K562 (cell line): ENCODE results near the gene TAGLN3. TPM values are rescaled to one million over a fixed set of nuclear protein-coding genes. Genes with fewer than 3 reads are reported as not detected.

Experiments
- ATAC-seq: fragments of 200-7000 bp; cut with Tn5 transposase; 3 replicates; pipeline ENCODE4 v1.9.1; 2020; ENCODE audit warnings: moderate library complexity
- BruUV-seq: library from RNA; stranded (reverse); fragments of 400-500 nt; replicated peaks from 2 replicates; lab custom pipeline; 2021; lab: Mats Ljungman, UMichigan
- CTCF ChIA-PET: fragments of 300-600 bp; formaldehyde crosslinking; extraction: SDS; loops from one replicate; lab custom pipeline; 2021; ENCODE audit warnings: low intra/inter-chr PET ratio; lab: Yijun Ruan, JAX
- POLR2A ChIA-PET: fragments of 300-600, 350-650 bp; sonication (Branson Sonifier 250); formaldehyde crosslinking; extraction: SDS; loops from one replicate; lab custom pipeline; 2021; ENCODE audit warnings: antibody characterized with exemption, inconsistent platforms; lab: Yijun Ruan, JAX
- DNase-seq, 4 experiments: peaks; one replicate each; pipeline versions ENCODE4 v3.0.0 to v3.0.0-alpha.2; 2011 to 2018; ENCODE audit warnings: low spot score in 3 of 4, mixed read lengths in 3 of 4; ENCODE audit errors: extremely low read depth in 1 of 4
- FAIRE-seq: peaks from 2 replicates; lab custom pipeline; 2011; peaks lifted over from hg19 to GRCh38; lab: Jason Lieb, UNC
- H2AFZ ChIP-seq: 2 replicates; pipeline ENCODE4 v1.6.0; 2011; ENCODE audit warnings: low read depth, low read length, control low read depth, inconsistent platforms
- H3K27ac ChIP-seq: fragments of 200-600 bp; 3 replicates; pipeline ENCODE4 v1.8.0; 2011; ENCODE audit warnings: low read depth, mild to moderate bottlenecking, control low read depth, inconsistent platforms, low read length, moderate library complexity, mixed read lengths; ENCODE audit errors: extremely low read depth
- H3K27me3 ChIP-seq, 2 experiments: fragments of 300-600 bp in 1 of 2; 2 replicates in 1 of 2; 3 replicates in 1 of 2; pipeline versions ENCODE4 v1.6.0 to v1.8.0; 2011; ENCODE audit warnings: inconsistent platforms in 2 of 2, low read length in 2 of 2, mild to moderate bottlenecking in 1 of 2, mixed read lengths in 1 of 2, moderate library complexity in 1 of 2; ENCODE audit not compliant: control insufficient read depth in 2 of 2, insufficient read depth in 2 of 2
- H3K36me3 ChIP-seq: fragments of 300-600 bp; 3 replicates; pipeline ENCODE4 v1.8.0; 2011; ENCODE audit warnings: mild to moderate bottlenecking, low read length, inconsistent platforms; ENCODE audit not compliant: control insufficient read depth, insufficient read depth
- H3K4me1 ChIP-seq, 2 experiments: fragments of 200-600 bp in 1 of 2; replicated peaks in 1 of 2; 2 replicates in 1 of 2; 3 replicates in 1 of 2; pipeline versions ENCODE4 v1.5.1 to v1.8.0; 2011; ENCODE audit warnings: inconsistent platforms in 2 of 2, low read length in 2 of 2, mild to moderate bottlenecking in 1 of 2, mixed read lengths in 1 of 2, moderate library complexity in 1 of 2; ENCODE audit not compliant: control insufficient read depth in 2 of 2, insufficient read depth in 2 of 2
- H3K4me2 ChIP-seq: 2 replicates; pipeline ENCODE4 v1.6.1; 2011; ENCODE audit warnings: low read length, control low read depth, inconsistent platforms, mixed read lengths; ENCODE audit not compliant: insufficient read depth
- H3K4me3 ChIP-seq: fragments of 200-600 bp; sonication (generic), shearing (Covaris generic); 2 replicates; pipeline ENCODE4 v1.5.1; 2016; ENCODE audit warnings: control low read depth, inconsistent platforms
- H3K79me2 ChIP-seq: fragments of 200-600 bp; 3 replicates; pipeline ENCODE4 v1.8.0; 2011; ENCODE audit warnings: low read length, inconsistent platforms; ENCODE audit not compliant: control insufficient read depth, insufficient read depth
- H3K9ac ChIP-seq, 2 experiments: 2 replicates each; pipeline versions ENCODE4 v1.6.0 to v1.6.1; 2011; ENCODE audit warnings: low read depth in 2 of 2, low read length in 2 of 2, control low read depth in 1 of 2, inconsistent platforms in 1 of 2, mild to moderate bottlenecking in 1 of 2, mixed read lengths in 1 of 2; ENCODE audit not compliant: insufficient read depth in 1 of 2
- H3K9me1 ChIP-seq: one replicate; pipeline ENCODE4 v1.6.0; 2011; ENCODE audit warnings: inconsistent platforms, mild to moderate bottlenecking, low read length, moderate library complexity; ENCODE audit not compliant: control insufficient read depth, insufficient read depth
- H3K9me3 ChIP-seq: replicated peaks from 2 replicates; pipeline ENCODE4 v1.5.1; 2011; ENCODE audit warnings: low read depth, low read length, inconsistent platforms; ENCODE audit not compliant: control insufficient read depth, insufficient read depth
- H4K20me1 ChIP-seq: replicated peaks from 2 replicates; pipeline ENCODE4 v1.6.1; 2011; ENCODE audit warnings: low read length, inconsistent platforms, mixed read lengths; ENCODE audit not compliant: control insufficient read depth, insufficient read depth
- CBX8 ChIP-seq: fragments of 200-600 bp; sonication (generic); IDR thresholded peaks from 2 replicates; pipeline ENCODE4 v1.6.1; 2012; ENCODE audit warnings: borderline replicate concordance, mixed run types, low read depth, mild to moderate bottlenecking, moderate library complexity, mixed read lengths, low read length, control low read depth, inconsistent platforms; ENCODE audit not compliant: poor library complexity, severe bottlenecking; ENCODE audit errors: extremely low read depth
- CEBPZ ChIP-seq: fragments of 150-350 bp; IDR thresholded peaks from 2 replicates; pipeline ENCODE4 v1.6.1; 2014; ENCODE audit warnings: low read depth, mild to moderate bottlenecking, low read length, borderline replicate concordance
- ELF2 ChIP-seq: fragments of 250-450 bp; sonication (Bioruptor Pico); IDR thresholded peaks from 2 replicates; pipeline ENCODE4 v1.5.0; 2021; ENCODE audit warnings: mild to moderate bottlenecking
- NEUROD1 ChIP-seq: fragments of 150-350 bp; IDR thresholded peaks from 2 replicates; pipeline ENCODE4 v1.6.1; 2014; ENCODE audit warnings: borderline replicate concordance, low read length, low read depth; ENCODE audit not compliant: partially characterized antibody
- NONO ChIP-seq, 2 experiments: fragments of 200-400 bp in 1 of 2; fragments of 450-650 bp in 1 of 2; formaldehyde crosslinking in 1 of 2; IDR thresholded peaks; 2 replicates each; pipeline ENCODE4 v1.6.1; 2017; ENCODE audit warnings: low read depth in 2 of 2, mild to moderate bottlenecking in 2 of 2, moderate library complexity in 2 of 2, low read length in 1 of 2
- NR1H2 ChIP-seq: sonication (generic); formaldehyde crosslinking; IDR thresholded peaks from 2 replicates; pipeline ENCODE4 v1.4.0; 2020; ENCODE audit warnings: mild to moderate bottlenecking, missing genetic modification reagents
- PRMT5 ChIP-seq: sonication (generic); formaldehyde crosslinking; IDR thresholded peaks from 2 replicates; pipeline ENCODE4 v1.5.0; 2020; ENCODE audit warnings: missing genetic modification reagents
- RBM22 ChIP-seq: fragments of 200-400 bp; formaldehyde crosslinking; IDR thresholded peaks from 2 replicates; pipeline ENCODE4 v1.6.1; 2018; ENCODE audit warnings: low read length, low read depth; ENCODE audit not compliant: poor library complexity, severe bottlenecking
- RBM34 ChIP-seq: fragments of 200-400 bp; formaldehyde crosslinking; IDR thresholded peaks from 2 replicates; pipeline ENCODE4 v1.6.1; 2018; ENCODE audit warnings: low read length, borderline replicate concordance; ENCODE audit not compliant: insufficient read depth
- ZNF583 ChIP-seq: fragments of 250-450 bp; sonication (Bioruptor Pico); IDR thresholded peaks from 2 replicates; pipeline ENCODE4 v1.4.0; 2020
- WGBS: fragments of 100-300 bp; shearing (Covaris generic); methylation state at CpG from one replicate; pipeline ENCODE4 v1.1.6; 2016; ENCODE audit warnings: low coverage, mixed read lengths; ENCODE audit not compliant: insufficient coverage; ENCODE audit errors: missing lambda C conversion rate; 5-methylcytosine and 5-hydroxymethylcytosine counted together
- in situ Hi-C: fragments of 300-500 bp; cut with MboI; formaldehyde crosslinking; loops from 4 replicates; pipeline ENCODE4 v1.15.0; 2018; ENCODE audit warnings: inconsistent platforms, mixed read lengths
- intact Hi-C: fragments of 100-400 bp; cut with micrococcal nuclease; formaldehyde crosslinking; loops from 2 replicates; pipeline ENCODE4 v1.14.2; 2022
- polyA plus RNA-seq, 8 experiments: library from polyadenylated mRNA; depleted of rRNA in 4 of 8; stranded (reverse) in 5 of 8; unstranded in 3 of 8; fragments of >200 nt; fragmentation: Nextera tagmentation in 2 of 8; fragmentation: Illumina TruSeq in 1 of 8; extraction: Ambion mirVana in 2 of 8; extraction: Trizol in 1 of 8; gene quantifications; 2 replicates each; pipeline versions ENCODE4 v1.2.1 to v1.2.3, GENCODE V29; 2011 to 2014; ENCODE audit warnings: inconsistent platforms in 1 of 8, missing spikeins in 1 of 8
- total RNA-seq, 7 experiments: library from RNA; depleted of rRNA in 6 of 7; stranded (reverse); fragments of >200 nt in 6 of 7; fragmentation: Illumina TruSeq in 2 of 7; extraction: Trizol in 2 of 7; gene quantifications; 2 replicates each; pipeline versions ENCODE4 v1.2.1 to v1.2.3, GENCODE V29; 2011 to 2021; ENCODE audit warnings: low replicate concordance in 1 of 7

Gene TAGLN3
- total and polyA plus RNA-seq, 9 of the 15 experiments (the other 6 are each of a cell fraction or from before 2014, with no cell fraction given): 0.06 TPM; not detected in 7

GRCh38 chr3:111952086-111952485 is 46.6 kb upstream of the TAGLN3 start (continued):
- TF ChIP-seq CEBPZ (no peak), NEUROD1 (no peak)
- TF ChIP-seq, all 486 proteins: peak for 0

DNA sequence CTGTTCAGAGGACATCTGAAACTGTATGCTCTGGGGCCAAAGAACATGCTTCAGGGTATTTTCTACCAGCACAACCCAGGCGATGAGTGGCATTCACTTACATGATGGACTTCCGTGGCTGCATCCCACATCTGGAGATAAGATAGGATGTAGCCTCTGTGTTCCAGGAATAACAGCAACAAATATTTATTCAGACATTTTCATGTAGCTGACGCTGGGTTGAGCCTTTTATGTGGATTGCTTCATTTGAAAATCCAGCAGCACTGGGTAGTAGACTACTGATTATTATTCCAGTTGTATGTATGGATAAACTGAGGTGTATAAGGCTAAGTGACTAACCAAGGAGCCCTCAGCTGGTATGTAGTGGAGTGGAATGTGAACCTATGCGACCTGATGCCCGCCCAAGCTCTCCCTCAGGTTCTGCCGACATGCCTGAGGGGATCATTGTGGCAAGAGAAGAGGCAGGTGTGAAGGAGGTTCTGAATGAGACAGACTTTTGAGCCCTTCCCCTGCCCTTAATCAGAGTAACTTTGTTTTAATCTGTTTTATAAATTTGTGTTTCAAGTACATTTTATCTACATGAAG is 45.8 kb upstream of the TAGLN3 start:
- intact Hi-C loops (no loop called here), in situ Hi-C loops (no loop called here)
- Histone ChIP-seq H3K9ac (no peak overlapping the region), H3K36me3 (no peaks in the 10 kb centered on the region), H3K4me2 (no peak overlapping the region), H3K27me3 (peaks cover 0 to 6% of the 10 kb centered on the region in 2 experiments; a peak in 1 of 5 replicates), H3K9me1 (no peaks in the 10 kb centered on the region), H3K27ac (no peak overlapping the region), H2AFZ (no peak overlapping the region), H3K9me3 (no peaks in the 10 kb centered on the region), H3K79me2 (no peaks in the 10 kb centered on the region), H3K4me3 (no peak overlapping the region), H3K4me1 (no peaks in the 10 kb centered on the region), H4K20me1 (no peaks in the 10 kb centered on the region)
- no peak for FAIRE-seq
- TF ChIP-seq NR1H2 (CRISPR knock-in tag) (no peak), ELF2 (CRISPR knock-in tag) (no peak), PRMT5 (CRISPR knock-in tag) (no peak), ZNF583 (CRISPR knock-in tag) (no peak), RBM34 (no peak), RBM22 (no peak), CBX8 (no peak), NONO (IDR thresholded peaks at IDR 0.05; ENCODE audit: low read depth in 2 of 2, low read length in 1 of 2) (no peak)
- ChIA-PET POLR2A (no interaction called here), CTCF (no interaction called here)
- no peak for DNase-seq
- no peak for ATAC-seq
- BruUV-seq: no TSS peak
- 3% methylated on average over 6 of the region's 6 CpGs for WGBS
